Fibroblast of villous mesenchyme (primary cell): ENCODE measurements around the gene SPDYC. TPM values are rescaled to one million over a fixed set of nuclear protein-coding genes. Genes with fewer than 3 reads are reported as not detected.

ENCODE experiments used
- DNase-seq: peaks from one replicate; pipeline ENCODE4 v3.0.0-alpha.2; 2010; ENCODE audit warnings: low read depth
- H3K4me3 ChIP-seq: 2 replicates; pipeline ENCODE4 v1.5.1; 2011; ENCODE audit warnings: low read depth, mild to moderate bottlenecking, low read length
- CTCF ChIP-seq: IDR thresholded peaks from 2 replicates; pipeline ENCODE4 v1.5.1; 2012; ENCODE audit warnings: low read depth, mild to moderate bottlenecking, low read length; ENCODE audit not compliant: insufficient read depth
- total RNA-seq: library from RNA; depleted of rRNA; stranded (reverse); fragments of >200 nt; gene quantifications from 2 replicates; pipeline ENCODE4 v1.2.3, GENCODE V29; 2012

The SPDYC gene
- total RNA-seq, 1 donor = not detected

GRCh38 chr11:65208785-65209710 lies 39.0 kb downstream of the SPDYC start:
- no peak for TF ChIP-seq CTCF
- no peak for DNase-seq
- H3K4me3 ChIP-seq = no peak overlapping the region

- TF ChIP-seq CTCF = no peak
- H3K4me3 ChIP-seq = no peak overlapping the region
- no peak for DNase-seq
These were observed 39.8 kb downstream of the SPDYC start for GRCh38 chr11:65209711-65210360.

GRCh38 chr11:65210361-65210731 lies 40.3 kb downstream of the SPDYC start:
- DNase-seq = no peak
- TF ChIP-seq CTCF = no peak

GRCh38 chr11:65210748-65211147 lies 40.7 kb downstream of the SPDYC start:
- no peak for DNase-seq
- TF ChIP-seq CTCF = no peak
- no peak overlapping the region for H3K4me3 ChIP-seq

More at GRCh38 chr11:65210361-65210731, 40.3 kb downstream of the SPDYC start:
- H3K4me3 ChIP-seq = no peak overlapping the region

- TF ChIP-seq CTCF = no peak
- H3K4me3 ChIP-seq = no peak overlapping the region
- peak; percentile 22 for DNase-seq
These were observed 41.5 kb downstream of the SPDYC start for GRCh38 chr11:65211293-65212105.

- TF ChIP-seq CTCF = no peak
- peak; percentile 40 for DNase-seq
- H3K4me3 ChIP-seq = no peak overlapping the region
These were observed 42.3 kb downstream of the SPDYC start for GRCh38 chr11:65212226-65212801.
